Endothelial cell (in vitro differentiated cells): Measurements from ENCODE around the gene FBXO44. TPM values are rescaled to one million over a fixed set of nuclear protein-coding genes. Genes with fewer than 3 reads are reported as not detected.

Experiments
- DNase-seq: peaks from one replicate; pipeline ENCODE4 v3.0.0; 2021; ENCODE audit warnings: low spot score
- H3K27ac Mint-ChIP-seq: one replicate; pipeline ENCODE4 v1.8.0; 2021; ENCODE audit warnings: mixed read lengths, inconsistent platforms; ENCODE audit not compliant: unreplicated experiment
- H3K27me3 Mint-ChIP-seq: one replicate; pipeline ENCODE4 v1.8.0; 2021; ENCODE audit warnings: mild to moderate bottlenecking, moderate library complexity, mixed read lengths, inconsistent platforms; ENCODE audit not compliant: unreplicated experiment
- H3K36me3 Mint-ChIP-seq: one replicate; pipeline ENCODE4 v1.8.0; 2021; ENCODE audit warnings: mild to moderate bottlenecking, low read depth, mixed read lengths, inconsistent platforms; ENCODE audit not compliant: unreplicated experiment
- H3K4me1 Mint-ChIP-seq: one replicate; pipeline ENCODE4 v1.8.0; 2021; ENCODE audit warnings: mild to moderate bottlenecking, mixed read lengths, inconsistent platforms; ENCODE audit not compliant: unreplicated experiment
- H3K4me3 Mint-ChIP-seq: one replicate; pipeline ENCODE4 v1.8.0; 2021; ENCODE audit warnings: mild to moderate bottlenecking, mixed read lengths, inconsistent platforms; ENCODE audit not compliant: unreplicated experiment
- H3K9me3 Mint-ChIP-seq: one replicate; pipeline ENCODE4 v1.8.0; 2021; ENCODE audit warnings: mixed read lengths, inconsistent platforms; ENCODE audit not compliant: unreplicated experiment
- total RNA-seq: library from RNA; stranded (reverse); fragmentation: NEBNext Ultra II Directional; extraction: Animal tissue kit (Norgen Biotek cat#: 25700); gene quantifications from one replicate; pipeline ENCODE4 v1.2.1, GENCODE V29; 2021; ENCODE audit not compliant: unreplicated experiment
- TF ChIP-seq, protein P1 (sequence below): fragments of 200-600 bp; sonication (generic); IDR thresholded peaks from one replicate; pipeline ENCODE4 v1.5.0; 2021; ENCODE audit warnings: antibody characterized with exemption; ENCODE audit not compliant: unreplicated experiment

FBXO44 gene
- total RNA-seq, 1 donor from 2014 or later: 10.2 TPM

- no peaks in the 10 kb centered on the region for H3K9me3 Mint-ChIP-seq
- H3K4me1 Mint-ChIP-seq: peaks cover 3% of the 10 kb centered on the region
- H3K27ac Mint-ChIP-seq: no peak overlapping the region
- no peaks in the 10 kb centered on the region for H3K36me3 Mint-ChIP-seq
- DNase-seq: no peak
- H3K4me3 Mint-ChIP-seq: no peak overlapping the region
- peaks cover 9% of the 10 kb centered on the region for H3K27me3 Mint-ChIP-seq
- TF ChIP-seq, protein P1, sequence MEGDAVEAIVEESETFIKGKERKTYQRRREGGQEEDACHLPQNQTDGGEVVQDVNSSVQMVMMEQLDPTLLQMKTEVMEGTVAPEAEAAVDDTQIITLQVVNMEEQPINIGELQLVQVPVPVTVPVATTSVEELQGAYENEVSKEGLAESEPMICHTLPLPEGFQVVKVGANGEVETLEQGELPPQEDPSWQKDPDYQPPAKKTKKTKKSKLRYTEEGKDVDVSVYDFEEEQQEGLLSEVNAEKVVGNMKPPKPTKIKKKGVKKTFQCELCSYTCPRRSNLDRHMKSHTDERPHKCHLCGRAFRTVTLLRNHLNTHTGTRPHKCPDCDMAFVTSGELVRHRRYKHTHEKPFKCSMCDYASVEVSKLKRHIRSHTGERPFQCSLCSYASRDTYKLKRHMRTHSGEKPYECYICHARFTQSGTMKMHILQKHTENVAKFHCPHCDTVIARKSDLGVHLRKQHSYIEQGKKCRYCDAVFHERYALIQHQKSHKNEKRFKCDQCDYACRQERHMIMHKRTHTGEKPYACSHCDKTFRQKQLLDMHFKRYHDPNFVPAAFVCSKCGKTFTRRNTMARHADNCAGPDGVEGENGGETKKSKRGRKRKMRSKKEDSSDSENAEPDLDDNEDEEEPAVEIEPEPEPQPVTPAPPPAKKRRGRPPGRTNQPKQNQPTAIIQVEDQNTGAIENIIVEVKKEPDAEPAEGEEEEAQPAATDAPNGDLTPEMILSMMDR: no peak
Observed at GRCh38 chr1:11697188-11697892, 42.7 kb downstream of the FBXO44 start.

DNA sequence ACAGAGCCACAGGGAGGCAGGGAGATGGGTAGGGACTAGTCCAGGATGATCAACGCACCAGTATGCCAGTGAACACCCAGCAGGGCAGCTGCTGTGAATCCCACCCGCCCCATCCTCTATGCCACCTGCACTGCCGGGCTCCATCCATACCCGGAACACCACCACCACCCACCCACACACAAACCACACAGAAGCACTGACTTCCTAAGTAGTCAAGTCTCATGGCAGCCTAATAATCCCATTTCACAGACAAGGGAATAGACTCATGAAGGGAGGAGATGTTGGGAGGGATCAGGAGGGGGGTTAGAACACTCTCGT is 43.2 kb downstream of the FBXO44 start:
- TF ChIP-seq, protein P1: no peak

DNA sequence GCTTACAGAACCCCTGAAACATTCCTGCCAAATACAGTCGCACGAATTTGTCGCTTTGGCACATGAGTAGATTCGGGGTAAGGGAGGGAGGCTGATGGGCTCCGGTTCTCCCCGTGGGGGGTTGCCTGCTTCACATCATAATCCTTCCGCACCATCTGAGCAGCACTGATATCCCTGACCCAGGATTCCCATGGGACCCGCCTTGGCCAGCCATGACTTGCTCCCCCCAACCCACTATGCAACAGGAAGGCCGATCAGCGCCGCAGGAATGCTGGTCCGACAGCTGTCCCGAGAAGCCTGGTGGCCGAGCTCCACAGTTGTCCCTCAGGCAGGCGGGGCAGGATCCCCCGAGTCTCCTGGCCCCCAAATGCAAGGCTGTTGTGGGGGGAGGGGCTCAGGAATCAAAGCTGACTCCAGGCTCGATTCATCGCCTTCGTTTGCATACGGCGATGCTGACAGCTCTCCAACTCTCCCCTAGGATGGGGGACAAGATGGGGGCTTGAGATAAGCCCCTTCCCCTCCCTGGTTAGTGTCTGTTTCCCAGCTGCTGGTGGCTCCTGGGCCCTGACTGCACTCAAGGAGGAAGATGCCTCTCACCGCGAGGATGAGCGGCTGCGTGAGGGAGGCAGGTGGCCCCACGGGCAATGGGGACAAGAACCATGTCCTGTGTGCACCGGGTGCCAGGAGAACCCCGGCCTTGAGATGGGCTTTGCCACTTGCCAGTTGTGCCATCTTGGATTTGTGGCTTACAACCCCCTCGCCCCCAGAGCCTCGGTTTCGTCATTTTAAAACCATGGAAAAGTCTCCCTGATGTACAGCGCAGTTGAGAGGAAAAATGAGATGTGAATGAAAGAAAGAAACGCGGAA is 46.2 kb downstream of the FBXO44 start:
- no peaks in the 10 kb centered on the region for H3K36me3 Mint-ChIP-seq
- H3K4me1 Mint-ChIP-seq: no peaks in the 10 kb centered on the region
- H3K9me3 Mint-ChIP-seq: no peaks in the 10 kb centered on the region
- DNase-seq: no peak
- H3K27ac Mint-ChIP-seq: no peak overlapping the region
- TF ChIP-seq, protein P1: no peak
- no peak overlapping the region for H3K4me3 Mint-ChIP-seq
- peaks cover 2% of the 10 kb centered on the region for H3K27me3 Mint-ChIP-seq

More for the DNA sequence above, 43.2 kb downstream of the FBXO44 start:
- no peak overlapping the region for H3K27ac Mint-ChIP-seq
- no peaks in the 10 kb centered on the region for H3K9me3 Mint-ChIP-seq
- H3K27me3 Mint-ChIP-seq: peaks cover 7% of the 10 kb centered on the region
- no peak for DNase-seq
- peaks cover 3% of the 10 kb centered on the region for H3K4me1 Mint-ChIP-seq
- no peaks in the 10 kb centered on the region for H3K36me3 Mint-ChIP-seq
- H3K4me3 Mint-ChIP-seq: no peak overlapping the region

GRCh38 chr1:11701551-11701961 is 46.9 kb downstream of the FBXO44 start:
- H3K4me3 Mint-ChIP-seq: no peak overlapping the region
- H3K27ac Mint-ChIP-seq: no peak overlapping the region
- no peaks in the 10 kb centered on the region for H3K27me3 Mint-ChIP-seq

More at GRCh38 chr1:11701551-11701961, 46.9 kb downstream of the FBXO44 start:
- no peaks in the 10 kb centered on the region for H3K4me1 Mint-ChIP-seq
- TF ChIP-seq, protein P1: no peak
- no peaks in the 10 kb centered on the region for H3K36me3 Mint-ChIP-seq
- no peak for DNase-seq
- no peaks in the 10 kb centered on the region for H3K9me3 Mint-ChIP-seq
